ENCODE data around the gene GSTO2. TPM values are rescaled to one million over a fixed set of nuclear protein-coding genes. Genes with fewer than 3 reads are reported as not detected.
A peak's percentile ranks its signal among the peaks of the same experiment; 100 is the strongest.

The GSTO2 gene
- total RNA-seq (1 to 10 TPM; 3.5 to 4.4 TPM), polyA plus RNA-seq (ENCODE audit: insufficient read length in 2 of 2) (1 to 10 TPM; 4.4 to 5.6 TPM)
- long read RNA-seq, donor 1, partial matches to known transcripts = 0 of 2 reads
- long read RNA-seq, donor 1, other reads (novel, unspliced or antisense) = 0 of 2 reads
- long read RNA-seq, donor 2 = 0 reads
- long read RNA-seq, donor 3 = 0 reads
- long read RNA-seq, donor 4, full-length matches to known transcripts = 4 of 9 reads
- long read RNA-seq, donor 4, partial matches to known transcripts = 5 of 9 reads
- long read RNA-seq, donor 4, other reads (novel, unspliced or antisense) = 0 of 9 reads

DNA sequence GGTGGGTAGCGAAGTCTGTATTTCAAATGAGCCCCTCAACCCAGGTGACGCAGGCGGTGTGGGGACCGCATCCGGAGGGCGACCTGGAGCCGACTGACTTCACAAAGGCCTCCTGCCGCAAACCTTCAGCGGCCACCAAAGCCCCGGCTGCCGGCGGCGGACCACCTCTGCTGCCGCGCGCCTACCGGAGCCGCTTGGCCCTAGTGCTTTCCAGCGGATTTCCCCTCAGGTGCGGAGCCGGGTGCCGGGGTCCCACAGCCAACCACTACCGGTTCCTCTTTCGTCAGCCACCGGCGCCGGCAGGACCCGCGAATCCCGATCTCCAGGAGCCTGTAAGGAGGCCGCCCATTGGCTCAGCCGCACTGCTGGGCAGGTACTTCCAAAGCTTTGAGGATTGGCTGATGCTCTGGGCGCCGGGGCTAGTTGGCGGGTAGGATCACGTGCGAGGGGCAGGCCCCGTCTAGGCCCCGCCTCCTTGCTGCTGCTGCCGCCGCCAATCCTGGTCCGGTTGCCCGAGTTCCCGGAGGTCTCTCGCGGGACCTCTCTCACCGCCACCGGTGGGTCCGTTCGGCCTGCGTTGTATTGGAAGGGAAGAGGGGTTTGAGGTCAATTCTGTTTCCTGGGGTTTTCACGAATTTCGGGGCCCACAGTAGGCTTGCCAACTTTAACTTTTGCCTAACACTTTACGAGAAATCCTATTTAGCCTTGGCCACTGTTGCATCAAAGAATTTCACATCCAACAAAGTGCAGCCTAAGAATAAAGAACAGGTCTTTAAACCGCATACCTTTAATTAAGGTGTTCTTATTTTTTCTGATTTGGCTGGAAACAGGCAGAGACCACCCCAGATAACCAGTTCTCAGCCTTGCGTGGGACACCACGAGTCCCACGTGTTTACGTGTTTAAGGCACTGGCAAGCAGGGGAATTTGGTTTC, at the start of gene GSTO2:
GSTO2 (plus strand) TSS at position 472 of the 933 bp plus-strand sequence. CDS start 5,732 bp downstream, outside the sequence.
- Histone ChIP-seq H3K4me1 (ENCODE audit: control insufficient read depth, insufficient read depth, low read length) (peaks cover 12% of the 10 kb centered on the region), H3K27me3 (ENCODE audit: control insufficient read depth, insufficient read depth, low read length) (peaks cover 3% of the 10 kb centered on the region), H3K27ac (ENCODE audit: low read depth, low read length) (peak within 1 kb of the TSS; percentile 74), H3K9me3 (ENCODE audit: control insufficient read depth, insufficient read depth, low read length) (no peaks in the 10 kb centered on the region), H3K4me3 (ENCODE audit: low read depth, low read length) (peak within 1 kb of the TSS; percentile 95), H3K36me3 (ENCODE audit: control insufficient read depth, insufficient read depth, low read length) (peaks cover 10% of the 10 kb centered on the region)
- WGBS (ENCODE audit: insufficient coverage) = under 1% methylated on average over 41 of the region's 59 CpGs
- DNase-seq (ENCODE audit: low read depth in 4 of 6, low spot score in 6 of 6) = peak; percentile 85 to 100 (median 96)

DNA sequence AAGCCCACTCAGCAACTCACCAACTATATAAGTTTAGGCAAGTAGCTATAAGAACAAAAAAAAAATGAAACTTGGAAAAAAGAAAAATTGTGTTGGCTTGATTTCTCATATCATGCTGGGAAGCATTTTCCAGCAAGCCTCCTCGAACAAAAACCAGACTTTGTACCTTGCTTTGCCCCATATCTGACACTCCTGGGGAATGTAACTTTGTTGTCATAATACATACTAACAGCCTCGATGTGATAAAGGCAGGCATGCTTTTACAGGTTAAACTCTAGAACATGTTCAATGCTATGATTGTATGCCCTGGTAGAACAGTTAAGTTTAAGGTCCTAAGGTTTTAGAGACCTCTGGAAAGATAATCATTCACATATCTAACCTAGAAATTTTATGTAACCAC, 48.5 kb upstream of the GSTO2 start:
- H3K4me3 ChIP-seq (ENCODE audit: low read depth, low read length) = no peak overlapping the region
- H3K27me3 ChIP-seq (ENCODE audit: control insufficient read depth, insufficient read depth, low read length) = no peaks in the 10 kb centered on the region
- no peaks in the 10 kb centered on the region for H3K4me1 ChIP-seq (ENCODE audit: control insufficient read depth, insufficient read depth, low read length)
- H3K9me3 ChIP-seq (ENCODE audit: control insufficient read depth, insufficient read depth, low read length) = no peaks in the 10 kb centered on the region
- H3K27ac ChIP-seq (ENCODE audit: low read depth, low read length) = no peak overlapping the region
- DNase-seq (ENCODE audit: low read depth in 4 of 6, low spot score in 6 of 6) = no peak
- WGBS (ENCODE audit: insufficient coverage) = no CpG with 5 or more reads among the region's 2 CpGs
- H3K36me3 ChIP-seq (ENCODE audit: control insufficient read depth, insufficient read depth, low read length) = no peaks in the 10 kb centered on the region

DNA sequence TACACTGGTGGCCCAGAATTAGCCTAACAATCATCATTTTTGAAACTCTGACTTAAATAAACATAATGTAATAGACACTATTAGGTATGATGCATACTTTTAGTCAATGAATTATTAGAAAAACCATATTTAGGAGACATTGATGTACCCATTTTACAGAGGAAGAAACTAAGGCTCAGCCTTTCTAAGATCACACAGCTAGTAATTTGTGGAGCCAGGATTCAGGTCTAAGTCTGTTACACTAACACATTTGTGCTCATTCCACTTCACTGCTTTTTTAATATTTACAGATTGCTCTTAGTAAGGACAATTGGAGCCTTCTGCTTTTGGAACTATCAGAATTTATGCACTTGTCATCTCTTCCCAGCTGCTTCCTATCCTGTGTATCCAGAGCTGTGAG, 45.7 kb upstream of the GSTO2 start:
- H3K27ac ChIP-seq (ENCODE audit: low read depth, low read length) = no peak overlapping the region
- no peak overlapping the region for H3K4me3 ChIP-seq (ENCODE audit: low read depth, low read length)
- H3K4me1 ChIP-seq (ENCODE audit: control insufficient read depth, insufficient read depth, low read length) = no peaks in the 10 kb centered on the region
- no peak for DNase-seq (ENCODE audit: low read depth in 4 of 6, low spot score in 6 of 6)
- H3K36me3 ChIP-seq (ENCODE audit: control insufficient read depth, insufficient read depth, low read length) = no peaks in the 10 kb centered on the region
- no peaks in the 10 kb centered on the region for H3K9me3 ChIP-seq (ENCODE audit: control insufficient read depth, insufficient read depth, low read length)
- H3K27me3 ChIP-seq (ENCODE audit: control insufficient read depth, insufficient read depth, low read length) = no peaks in the 10 kb centered on the region

DNA sequence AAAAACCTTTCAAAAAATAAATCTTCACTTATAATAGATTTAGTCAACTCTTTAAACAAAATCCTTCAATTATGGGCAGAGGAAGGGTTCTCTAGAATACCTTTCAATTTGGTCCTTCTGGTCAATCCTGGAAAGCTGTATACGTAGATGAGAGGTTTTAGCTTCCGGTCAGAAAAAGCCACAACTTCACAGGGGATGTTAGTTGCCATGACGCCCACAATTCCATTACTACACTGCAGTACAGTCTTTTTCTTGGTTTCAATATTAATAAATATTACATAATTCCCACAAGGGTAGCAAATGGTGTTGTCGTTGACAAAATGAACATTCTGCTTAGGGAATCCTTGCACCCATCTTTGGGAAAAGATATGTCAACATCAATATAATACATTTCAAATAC, 38.5 kb upstream of the GSTO2 start:
- Histone ChIP-seq H3K4me3 (ENCODE audit: low read depth, low read length) (no peak overlapping the region), H3K4me1 (ENCODE audit: control insufficient read depth, insufficient read depth, low read length) (peaks cover 11% of the 10 kb centered on the region), H3K27me3 (ENCODE audit: control insufficient read depth, insufficient read depth, low read length) (no peaks in the 10 kb centered on the region), H3K36me3 (ENCODE audit: control insufficient read depth, insufficient read depth, low read length) (no peaks in the 10 kb centered on the region), H3K27ac (ENCODE audit: low read depth, low read length) (no peak overlapping the region), H3K9me3 (ENCODE audit: control insufficient read depth, insufficient read depth, low read length) (peaks cover 6% of the 10 kb centered on the region)
- DNase-seq (ENCODE audit: low read depth in 4 of 6, low spot score in 6 of 6) = no peak
- no CpG with 5 or more reads among the region's 4 CpGs for WGBS (ENCODE audit: insufficient coverage)

- H3K9me3 ChIP-seq (ENCODE audit: control insufficient read depth, insufficient read depth, low read length) = peaks cover 6% of the 10 kb centered on the region
- DNase-seq (ENCODE audit: low read depth in 4 of 6, low spot score in 6 of 6) = peak; percentile 87 to 99 (median 93)
- peak within 1 kb of the TSS; percentile 77 for H3K4me3 ChIP-seq (ENCODE audit: low read depth, low read length)
- H3K4me1 ChIP-seq (ENCODE audit: control insufficient read depth, insufficient read depth, low read length) = peaks cover 11% of the 10 kb centered on the region
- H3K27ac ChIP-seq (ENCODE audit: low read depth, low read length) = no peak within 1 kb of the TSS
- H3K27me3 ChIP-seq (ENCODE audit: control insufficient read depth, insufficient read depth, low read length) = no peaks in the 10 kb centered on the region
- H3K36me3 ChIP-seq (ENCODE audit: control insufficient read depth, insufficient read depth, low read length) = no peaks in the 10 kb centered on the region
- under 1% methylated on average over 59 of the region's 60 CpGs for WGBS (ENCODE audit: insufficient coverage)
These were observed 37.0 kb upstream of the GSTO2 start, which contains the start of gene CFAP43 for GRCh38 chr10:104231784-104232612. Gene CFAP43 (minus strand): TSS chr10:104232364. CDS start chr10:104232246, 118 bp downstream.

DNA sequence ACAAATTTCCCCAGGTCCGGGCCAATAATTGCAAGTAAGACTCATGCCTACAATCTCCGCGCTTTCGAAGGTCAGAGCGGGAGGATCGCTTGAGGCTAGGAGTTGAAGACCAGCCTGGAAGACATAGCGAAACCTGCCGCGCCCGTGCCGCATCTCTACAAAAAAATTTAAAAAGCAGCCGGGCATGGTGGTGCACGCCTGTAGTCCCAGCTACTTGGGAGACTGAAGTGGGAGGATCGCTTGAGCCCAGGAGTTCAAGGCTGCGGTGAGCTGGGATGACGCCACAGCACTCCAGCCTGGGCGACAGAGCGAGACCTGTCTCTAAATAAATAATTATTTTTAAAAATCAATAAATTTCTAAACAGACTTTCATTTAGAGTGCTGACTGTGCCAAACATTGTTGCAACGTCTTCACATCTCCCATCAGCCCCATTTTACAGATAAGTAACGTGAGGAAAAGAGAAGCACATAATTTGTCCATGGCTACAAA, 36.3 kb upstream of the GSTO2 start:
- no peak for DNase-seq (ENCODE audit: low read depth in 4 of 6, low spot score in 6 of 6)
- Histone ChIP-seq H3K36me3 (ENCODE audit: control insufficient read depth, insufficient read depth, low read length) (no peaks in the 10 kb centered on the region), H3K27me3 (ENCODE audit: control insufficient read depth, insufficient read depth, low read length) (no peaks in the 10 kb centered on the region), H3K27ac (ENCODE audit: low read depth, low read length) (no peak overlapping the region), H3K4me1 (ENCODE audit: control insufficient read depth, insufficient read depth, low read length) (peaks cover 11% of the 10 kb centered on the region), H3K4me3 (ENCODE audit: low read depth, low read length) (peak overlapping the region; percentile 77), H3K9me3 (ENCODE audit: control insufficient read depth, insufficient read depth, low read length) (peaks cover 6% of the 10 kb centered on the region)
- WGBS (ENCODE audit: insufficient coverage) = 0% methylated on average over 14 of the region's 20 CpGs

- H3K9me3 ChIP-seq (ENCODE audit: control insufficient read depth, insufficient read depth, low read length) = peaks cover 6% of the 10 kb centered on the region
These were observed 35.2 kb upstream of the GSTO2 start for GRCh38 chr10:104233817-104234216.

GRCh38 chr10:104234934-104235333, 34.0 kb upstream of the GSTO2 start:
- H3K4me1 ChIP-seq (ENCODE audit: control insufficient read depth, insufficient read depth, low read length) = peaks cover 11% of the 10 kb centered on the region
- no peak overlapping the region for H3K4me3 ChIP-seq (ENCODE audit: low read depth, low read length)
- H3K9me3 ChIP-seq (ENCODE audit: control insufficient read depth, insufficient read depth, low read length) = peaks cover 6% of the 10 kb centered on the region
- DNase-seq (ENCODE audit: low read depth in 4 of 6, low spot score in 6 of 6) = no peak
- 87% methylated on average over 1 of the region's 1 CpG for WGBS (ENCODE audit: insufficient coverage)
- no peaks in the 10 kb centered on the region for H3K27me3 ChIP-seq (ENCODE audit: control insufficient read depth, insufficient read depth, low read length)
- no peak overlapping the region for H3K27ac ChIP-seq (ENCODE audit: low read depth, low read length)
- no peaks in the 10 kb centered on the region for H3K36me3 ChIP-seq (ENCODE audit: control insufficient read depth, insufficient read depth, low read length)

More at GRCh38 chr10:104233817-104234216, 35.2 kb upstream of the GSTO2 start:
- DNase-seq (ENCODE audit: low read depth in 4 of 6, low spot score in 6 of 6) = no peak
- no CpG with 5 or more reads among the region's 1 CpG for WGBS (ENCODE audit: insufficient coverage)
- no peak overlapping the region for H3K27ac ChIP-seq (ENCODE audit: low read depth, low read length)
- no peaks in the 10 kb centered on the region for H3K36me3 ChIP-seq (ENCODE audit: control insufficient read depth, insufficient read depth, low read length)
- H3K4me1 ChIP-seq (ENCODE audit: control insufficient read depth, insufficient read depth, low read length) = peaks cover 11% of the 10 kb centered on the region
- H3K4me3 ChIP-seq (ENCODE audit: low read depth, low read length) = no peak overlapping the region
- no peaks in the 10 kb centered on the region for H3K27me3 ChIP-seq (ENCODE audit: control insufficient read depth, insufficient read depth, low read length)

DNA sequence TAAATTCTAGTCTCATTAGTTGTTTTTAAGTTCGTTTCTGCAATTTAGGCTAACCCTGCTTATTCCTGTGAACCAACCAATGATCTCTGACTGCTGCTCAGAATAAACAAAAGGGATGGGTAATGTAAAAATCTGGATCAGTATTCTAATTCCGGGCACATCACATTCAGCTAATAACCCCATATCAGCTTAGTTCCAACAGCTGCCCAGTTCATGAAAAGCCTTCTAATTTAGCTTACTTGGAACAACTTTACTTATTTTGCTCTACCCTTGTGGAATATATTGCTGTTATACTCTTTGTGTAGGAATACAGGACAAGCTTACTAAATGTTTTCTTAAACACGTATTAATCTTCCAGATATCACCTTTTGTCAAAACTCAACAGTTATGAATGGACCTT, 33.2 kb upstream of the GSTO2 start:
- Histone ChIP-seq H3K9me3 (ENCODE audit: control insufficient read depth, insufficient read depth, low read length) (peaks cover 6% of the 10 kb centered on the region), H3K4me3 (ENCODE audit: low read depth, low read length) (no peak overlapping the region), H3K27ac (ENCODE audit: low read depth, low read length) (no peak overlapping the region), H3K4me1 (ENCODE audit: control insufficient read depth, insufficient read depth, low read length) (peaks cover 11% of the 10 kb centered on the region), H3K27me3 (ENCODE audit: control insufficient read depth, insufficient read depth, low read length) (no peaks in the 10 kb centered on the region), H3K36me3 (ENCODE audit: control insufficient read depth, insufficient read depth, low read length) (no peaks in the 10 kb centered on the region)
- no peak for DNase-seq (ENCODE audit: low read depth in 4 of 6, low spot score in 6 of 6)
- WGBS (ENCODE audit: insufficient coverage) = no CpG with 5 or more reads among the region's 3 CpGs
